GM19463 (cell line): ENCODE measurements around the gene TGM2.

Experiments used
- ATAC-seq: cut with Tn5 transposase; IDR thresholded peaks from one replicate; pipeline ENCODE4 v1.9.1; 2021; ENCODE audit warnings: mild to moderate bottlenecking, moderate library complexity; ENCODE audit not compliant: unreplicated experiment

Gene TGM2

GRCh38 chr20:38199501-38200390 lies 34.7 kb upstream of the TGM2 start:
- ATAC-seq: no peak

- no peak for ATAC-seq
These were observed 33.3 kb upstream of the TGM2 start for GRCh38 chr20:38198238-38198861.

- ATAC-seq: no peak
These were observed 32.5 kb upstream of the TGM2 start for GRCh38 chr20:38197619-38198018.

- ATAC-seq: no peak
These were observed 32.1 kb upstream of the TGM2 start for GRCh38 chr20:38197217-38197616.

- ATAC-seq: no peak
These were observed 31.5 kb upstream of the TGM2 start for GRCh38 chr20:38196592-38196991.

- ATAC-seq: no peak
These were observed 31.0 kb upstream of the TGM2 start for GRCh38 chr20:38196076-38196475.

GRCh38 chr20:38195521-38195920 lies 30.5 kb upstream of the TGM2 start:
- no peak for ATAC-seq

- no peak for ATAC-seq
These were observed 30.0 kb upstream of the TGM2 start for GRCh38 chr20:38194971-38195504.

- no peak for ATAC-seq
These were observed 28.6 kb upstream of the TGM2 start for GRCh38 chr20:38193586-38194105.

GRCh38 chr20:38192323-38192885 lies 27.3 kb upstream of the TGM2 start:
- no peak for ATAC-seq

- ATAC-seq: no peak
These were observed 26.6 kb upstream of the TGM2 start for GRCh38 chr20:38191654-38192053.

GRCh38 chr20:38190936-38191371 lies 25.9 kb upstream of the TGM2 start:
- ATAC-seq: no peak

GRCh38 chr20:38190166-38190565 lies 25.1 kb upstream of the TGM2 start:
- ATAC-seq: no peak

GRCh38 chr20:38187517-38187916 lies 22.4 kb upstream of the TGM2 start:
- ATAC-seq: no peak

GRCh38 chr20:38186788-38187221 lies 21.7 kb upstream of the TGM2 start:
- ATAC-seq: no peak

GRCh38 chr20:38184101-38184500 lies 19.0 kb upstream of the TGM2 start:
- no peak for ATAC-seq

- no peak for ATAC-seq
These were observed 16.9 kb upstream of the TGM2 start for GRCh38 chr20:38181971-38182370.

- peak; percentile 96 for ATAC-seq
These were observed 16.2 kb upstream of the TGM2 start for GRCh38 chr20:38181207-38181801.

- ATAC-seq: no peak
These were observed 15.7 kb upstream of the TGM2 start for GRCh38 chr20:38180781-38181180.

GRCh38 chr20:38179846-38180245 lies 14.8 kb upstream of the TGM2 start:
- ATAC-seq: no peak

- no peak for ATAC-seq
These were observed 13.5 kb upstream of the TGM2 start for GRCh38 chr20:38178581-38178980.
